ENCODE data around the gene IL36A.

- TF ChIP-seq CTCF (IDR thresholded peaks at IDR 0.05) = no peak
- no peak for TF ChIP-seq POLR2A (IDR thresholded peaks at IDR 0.05; ENCODE audit: low read length)
- no peak for TF ChIP-seq JUN (IDR thresholded peaks at IDR 0.05)
- no peak for TF ChIP-seq MYC (IDR thresholded peaks at IDR 0.05; ENCODE audit: borderline replicate concordance, low read length)
- TF ChIP-seq EP300 (IDR thresholded peaks at IDR 0.05) = no peak
- TF ChIP-seq PBX3 (IDR thresholded peaks at IDR 0.05) = no peak
- no peak for TF ChIP-seq RNF2 (IDR thresholded peaks at IDR 0.05; ENCODE audit: borderline replicate concordance, low read depth)
- TF ChIP-seq RAD21 (conservative IDR thresholded peaks at IDR 0.05 in 1 of 2, IDR thresholded peaks at IDR 0.05 in 1 of 2) = no peak
Measured at GRCh38 chr2:113039158-113039557, 33.9 kb downstream of the IL36A start.
